SH-SY5Y (cell line): ENCODE results near the gene CARD14.

Experiments
- GATA2 ChIP-seq: IDR thresholded peaks from 2 replicates; pipeline ENCODE4 v1.6.1; 2011; ENCODE audit warnings: mild to moderate bottlenecking, low read depth, low read length
- GATA3 ChIP-seq: IDR thresholded peaks from 2 replicates; pipeline ENCODE4 v1.6.1; 2011; ENCODE audit warnings: low read depth, mild to moderate bottlenecking, low read length, moderate library complexity

- no peak for TF ChIP-seq GATA2
- TF ChIP-seq GATA3, result no peak
Observed at GRCh38 chr17:80229011-80229410, 59.2 kb downstream of the CARD14 start.
